ENCODE results near the gene COMMD6. TPM values are rescaled to one million over a fixed set of nuclear protein-coding genes. Genes with fewer than 3 reads are reported as not detected.

Gene COMMD6
- total and polyA plus RNA-seq, 9 of the 15 experiments (the other 6 are each of a cell fraction or from before 2014, with no cell fraction given) = 32.6 to 116 (median 65.0) TPM

DNA sequence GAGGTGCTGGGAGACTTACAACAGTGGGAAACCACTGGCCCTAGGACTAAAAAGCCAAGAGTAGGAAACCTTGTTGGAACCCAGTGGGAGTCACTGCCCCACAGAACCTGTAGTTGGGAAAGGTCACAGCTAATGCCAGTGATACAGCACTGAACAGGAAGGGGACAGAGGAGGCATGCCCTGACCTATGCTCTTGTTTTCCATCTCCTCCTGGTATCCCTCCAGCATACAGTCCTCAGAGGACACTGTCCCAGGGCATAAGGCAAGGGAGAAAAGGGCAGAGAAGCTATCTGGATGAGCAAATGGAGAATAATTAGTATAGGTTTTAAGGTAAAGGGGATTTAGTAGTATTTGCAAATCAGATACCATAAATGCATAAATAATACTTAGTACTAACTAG is 44.5 kb downstream of the COMMD6 start (continued):
- no peak for TF ChIP-seq ZBTB7A (IDR thresholded peaks at IDR 0.05; ENCODE audit: borderline replicate concordance, control insufficient read depth, low read depth, low read length)
- TF ChIP-seq PRPF4 (IDR thresholded peaks at IDR 0.05; ENCODE audit: insufficient read depth, low read depth, low read length, poor library complexity, severe bottlenecking) = no peak
- TF ChIP-seq, protein P1, sequence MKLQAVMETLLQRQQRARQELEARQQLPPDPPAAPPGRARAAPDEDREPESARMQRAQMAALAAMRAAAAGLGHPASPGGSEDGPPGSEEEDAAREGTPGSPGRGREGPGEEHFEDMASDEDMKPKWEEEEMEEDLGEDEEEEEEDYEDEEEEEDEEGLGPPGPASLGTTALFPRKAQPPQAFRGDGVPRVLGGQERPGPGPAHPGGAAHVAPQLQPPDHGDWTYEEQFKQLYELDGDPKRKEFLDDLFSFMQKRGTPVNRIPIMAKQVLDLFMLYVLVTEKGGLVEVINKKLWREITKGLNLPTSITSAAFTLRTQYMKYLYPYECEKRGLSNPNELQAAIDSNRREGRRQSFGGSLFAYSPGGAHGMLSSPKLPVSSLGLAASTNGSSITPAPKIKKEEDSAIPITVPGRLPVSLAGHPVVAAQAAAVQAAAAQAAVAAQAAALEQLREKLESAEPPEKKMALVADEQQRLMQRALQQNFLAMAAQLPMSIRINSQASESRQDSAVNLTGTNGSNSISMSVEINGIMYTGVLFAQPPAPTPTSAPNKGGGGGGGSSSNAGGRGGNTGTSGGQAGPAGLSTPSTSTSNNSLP (IDR thresholded peaks at IDR 0.05; ENCODE audit: borderline replicate concordance, low read depth, low read length) = no peak
- no peak for TF ChIP-seq NR2C1 (IDR thresholded peaks at IDR 0.05)
- TF ChIP-seq NR2C1 (tag; IDR thresholded peaks at IDR 0.05) = no peak

DNA sequence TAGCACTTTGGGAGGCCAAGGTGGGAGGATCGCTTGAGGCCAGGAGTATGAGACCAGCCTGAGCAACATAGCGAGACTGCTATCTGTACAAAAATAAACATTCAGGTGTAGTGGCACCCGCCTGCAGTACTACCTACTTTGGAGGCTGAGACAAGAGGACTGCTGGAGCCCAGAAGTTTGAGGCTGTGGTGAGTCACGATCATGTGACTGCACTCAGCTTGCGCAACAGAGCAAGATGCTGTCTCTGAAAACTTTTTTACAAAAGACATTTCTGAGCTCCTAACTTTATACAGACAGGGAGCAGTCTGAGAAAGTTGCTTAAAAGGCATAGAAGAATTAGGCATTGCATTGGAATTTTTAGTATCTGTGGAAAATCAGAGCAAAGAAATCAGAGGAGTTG is 45.3 kb downstream of the COMMD6 start:
- no peak for DNase-seq (ENCODE audit: extremely low read depth in 1 of 4, low spot score in 3 of 4)
- Histone ChIP-seq H3K4me3 (no peak overlapping the region), H3K79me2 (ENCODE audit: control insufficient read depth, insufficient read depth, low read length) (no peaks in the 10 kb centered on the region), H3K4me1 (replicated peaks in 1 of 2; ENCODE audit: control insufficient read depth in 2 of 2, insufficient read depth in 2 of 2, low read length in 2 of 2) (no peaks in the 10 kb centered on the region), H3K27ac (ENCODE audit: extremely low read depth, low read depth, low read length) (no peak overlapping the region), H3K36me3 (ENCODE audit: control insufficient read depth, insufficient read depth, low read length) (no peaks in the 10 kb centered on the region), H3K27me3 (ENCODE audit: control insufficient read depth in 2 of 2, insufficient read depth in 2 of 2, low read length in 2 of 2) (no peaks in the 10 kb centered on the region), H4K20me1 (replicated peaks; ENCODE audit: control insufficient read depth, insufficient read depth, low read length) (no peaks in the 10 kb centered on the region), H3K4me2 (ENCODE audit: insufficient read depth, low read length) (no peak overlapping the region), H3K9me1 (ENCODE audit: control insufficient read depth, insufficient read depth, low read length) (no peaks in the 10 kb centered on the region), H3K9me3 (replicated peaks; ENCODE audit: control insufficient read depth, insufficient read depth, low read depth, low read length) (no peaks in the 10 kb centered on the region), H3K9ac (ENCODE audit: insufficient read depth in 1 of 2, low read depth in 2 of 2, low read length in 2 of 2) (no peak overlapping the region), H2AFZ (ENCODE audit: low read depth, low read length) (no peak overlapping the region)
- ChIA-PET CTCF (ENCODE audit: low intra/inter-chr PET ratio) (no interaction called here), POLR2A (no interaction called here)
- ATAC-seq = no peak
- intact Hi-C loops (cut with micrococcal nuclease) (no loop called here), in situ Hi-C loops (cut with MboI) (no loop called here)
- 35% methylated on average over 5 of the region's 5 CpGs for WGBS (ENCODE audit: insufficient coverage, low coverage, missing lambda C conversion rate)
- no peak for FAIRE-seq
- BruUV-seq (replicated peaks) = no TSS peak
- peak; percentile 33; a peak in 1 of 4 replicates for TF ChIP-seq TRIM24 (IDR thresholded peaks at IDR 0.05)
- TF ChIP-seq, protein P2, sequence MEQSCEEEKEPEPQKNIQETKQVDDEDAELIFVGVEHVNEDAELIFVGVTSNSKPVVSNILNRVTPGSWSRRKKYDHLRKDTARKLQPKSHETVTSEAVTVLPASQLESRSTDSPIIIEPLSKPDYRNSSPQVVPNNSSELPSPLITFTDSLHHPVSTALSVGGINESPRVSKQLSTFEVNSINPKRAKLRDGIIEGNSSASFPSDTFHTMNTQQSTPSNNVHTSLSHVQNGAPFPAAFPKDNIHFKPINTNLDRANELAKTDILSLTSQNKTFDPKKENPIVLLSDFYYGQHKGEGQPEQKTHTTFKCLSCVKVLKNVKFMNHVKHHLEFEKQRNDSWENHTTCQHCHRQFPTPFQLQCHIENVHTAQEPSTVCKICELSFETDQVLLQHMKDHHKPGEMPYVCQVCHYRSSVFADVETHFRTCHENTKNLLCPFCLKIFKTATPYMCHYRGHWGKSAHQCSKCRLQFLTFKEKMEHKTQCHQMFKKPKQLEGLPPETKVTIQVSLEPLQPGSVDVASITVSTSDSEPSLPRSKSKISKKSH (CRISPR knock-in tag; IDR thresholded peaks at IDR 0.05) = no peak
- TF ChIP-seq, protein P3, sequence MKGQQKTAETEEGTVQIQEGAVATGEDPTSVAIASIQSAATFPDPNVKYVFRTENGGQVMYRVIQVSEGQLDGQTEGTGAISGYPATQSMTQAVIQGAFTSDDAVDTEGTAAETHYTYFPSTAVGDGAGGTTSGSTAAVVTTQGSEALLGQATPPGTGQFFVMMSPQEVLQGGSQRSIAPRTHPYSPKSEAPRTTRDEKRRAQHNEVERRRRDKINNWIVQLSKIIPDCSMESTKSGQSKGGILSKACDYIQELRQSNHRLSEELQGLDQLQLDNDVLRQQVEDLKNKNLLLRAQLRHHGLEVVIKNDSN (CRISPR knock-in tag; IDR thresholded peaks at IDR 0.05) = peak; percentile 65
- TF ChIP-seq, protein P4, sequence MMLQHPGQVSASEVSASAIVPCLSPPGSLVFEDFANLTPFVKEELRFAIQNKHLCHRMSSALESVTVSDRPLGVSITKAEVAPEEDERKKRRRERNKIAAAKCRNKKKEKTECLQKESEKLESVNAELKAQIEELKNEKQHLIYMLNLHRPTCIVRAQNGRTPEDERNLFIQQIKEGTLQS (IDR thresholded peaks at IDR 0.05) = peak; percentile 69
- TF ChIP-seq, protein P4 (CRISPR knock-in tag; conservative IDR thresholded peaks at IDR 0.05) = no peak
- TF ChIP-seq, protein P5, sequence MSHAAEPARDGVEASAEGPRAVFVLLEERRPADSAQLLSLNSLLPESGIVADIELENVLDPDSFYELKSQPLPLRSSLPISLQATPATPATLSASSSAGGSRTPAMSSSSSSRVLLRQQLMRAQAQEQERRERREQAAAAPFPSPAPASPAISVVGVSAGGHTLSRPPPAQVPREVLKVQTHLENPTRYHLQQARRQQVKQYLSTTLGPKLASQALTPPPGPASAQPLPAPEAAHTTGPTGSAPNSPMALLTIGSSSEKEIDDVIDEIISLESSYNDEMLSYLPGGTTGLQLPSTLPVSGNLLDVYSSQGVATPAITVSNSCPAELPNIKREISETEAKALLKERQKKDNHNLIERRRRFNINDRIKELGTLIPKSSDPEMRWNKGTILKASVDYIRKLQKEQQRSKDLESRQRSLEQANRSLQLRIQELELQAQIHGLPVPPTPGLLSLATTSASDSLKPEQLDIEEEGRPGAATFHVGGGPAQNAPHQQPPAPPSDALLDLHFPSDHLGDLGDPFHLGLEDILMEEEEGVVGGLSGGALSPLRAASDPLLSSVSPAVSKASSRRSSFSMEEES (CRISPR knock-in tag; IDR thresholded peaks at IDR 0.05) = peak; percentile 31; the same call in 1 of the 2 replicates
- TF ChIP-seq RBM25 (IDR thresholded peaks at IDR 0.05; ENCODE audit: low read depth, low read length, severe bottlenecking) = peak; percentile 32
- TF ChIP-seq CEBPG (CRISPR knock-in tag; IDR thresholded peaks at IDR 0.05) = peak; percentile 57
- TF ChIP-seq CEBPG (tag; conservative IDR thresholded peaks at IDR 0.05 in 1 of 2, IDR thresholded peaks at IDR 0.05 in 1 of 2) = peak; percentile 6 to 60; a peak in 2 of 4 replicates
- TF ChIP-seq KDM1A (IDR thresholded peaks at IDR 0.05) = 0 out of 4 replicates have a peak, but pooled peaks of 1 of the 2 experiments have one; percentile 8

Measured in K562 (cell line).